Measurements from ENCODE around the gene NTM.
"Not testable (repeated sequence)": the region's sequence is repeated elsewhere in the genome, so short reads cannot be mapped to it uniquely, and the experiment has no call there.

Gene NTM

DNA sequence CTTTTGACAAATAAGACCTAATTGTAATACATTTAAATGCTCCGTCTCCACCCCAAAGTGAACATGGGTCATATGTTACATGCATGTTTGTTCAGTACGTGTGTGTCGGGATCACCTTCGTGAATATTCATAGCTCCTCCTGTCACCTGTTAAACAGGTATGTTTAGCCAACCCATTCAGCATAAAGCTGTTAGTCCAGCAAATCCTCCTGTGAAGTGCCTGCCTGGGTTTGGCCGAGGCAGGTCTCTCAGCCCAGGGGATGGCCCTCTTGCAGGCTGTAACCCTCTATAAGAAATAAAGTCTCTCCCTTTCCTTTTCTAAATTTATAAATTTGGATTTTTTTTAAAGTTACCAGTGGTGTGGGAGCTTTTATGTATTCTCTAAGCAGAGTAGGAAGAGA lies 38.9 kb upstream of the NTM start:
- in situ Hi-C loops (cut with HindIII; ENCODE audit: low sequenced_read_pairs), result no loop called here
- no peak for TF ChIP-seq CTCF (IDR thresholded peaks at IDR 0.05; ENCODE audit: low read depth, low read length)
- no peak for DNase-seq (ENCODE audit: low read depth, low spot score)
- H3K4me3 ChIP-seq (ENCODE audit: low read depth, low read length), result no peak overlapping the region

- no peak for TF ChIP-seq CTCF (IDR thresholded peaks at IDR 0.05; ENCODE audit: low read depth, low read length)
- DNase-seq (ENCODE audit: low read depth, low spot score), result no peak
- no peak overlapping the region for H3K4me3 ChIP-seq (ENCODE audit: low read depth, low read length)
- in situ Hi-C loops (cut with HindIII; ENCODE audit: low sequenced_read_pairs), result no loop called here
Measured at GRCh38 chr11:131334601-131335000, 35.8 kb upstream of the NTM start.

DNA sequence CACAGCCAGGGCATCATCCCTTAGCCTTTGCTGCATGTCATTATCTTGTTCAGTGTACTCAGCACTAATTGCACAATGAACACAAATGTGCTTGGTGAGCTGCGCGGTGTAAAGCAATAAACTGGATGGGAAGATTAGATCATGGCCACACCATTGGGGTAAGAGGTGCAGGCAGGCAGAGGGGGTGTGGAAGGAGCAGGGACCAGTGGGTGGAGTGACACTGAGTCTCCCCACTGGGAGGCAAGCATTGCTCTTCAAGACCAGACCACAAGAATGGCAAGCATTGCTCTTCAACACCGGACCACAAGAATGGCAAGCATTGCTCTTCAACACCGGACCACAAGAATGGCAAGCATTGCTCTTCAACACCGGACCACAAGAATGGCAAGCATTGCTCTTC lies 28.5 kb upstream of the NTM start:
- in situ Hi-C loops (cut with HindIII; ENCODE audit: low sequenced_read_pairs); H3K4me3 ChIP-seq (ENCODE audit: low read depth, low read length): not testable (repeated sequence)
- peak; percentile 10 for DNase-seq (ENCODE audit: low read depth, low spot score)

GRCh38 chr11:131342442-131342841 lies 28.0 kb upstream of the NTM start:
- in situ Hi-C loops (cut with HindIII; ENCODE audit: low sequenced_read_pairs); DNase-seq (ENCODE audit: low read depth, low spot score); H3K4me3 ChIP-seq (ENCODE audit: low read depth, low read length): not testable (repeated sequence)

DNA sequence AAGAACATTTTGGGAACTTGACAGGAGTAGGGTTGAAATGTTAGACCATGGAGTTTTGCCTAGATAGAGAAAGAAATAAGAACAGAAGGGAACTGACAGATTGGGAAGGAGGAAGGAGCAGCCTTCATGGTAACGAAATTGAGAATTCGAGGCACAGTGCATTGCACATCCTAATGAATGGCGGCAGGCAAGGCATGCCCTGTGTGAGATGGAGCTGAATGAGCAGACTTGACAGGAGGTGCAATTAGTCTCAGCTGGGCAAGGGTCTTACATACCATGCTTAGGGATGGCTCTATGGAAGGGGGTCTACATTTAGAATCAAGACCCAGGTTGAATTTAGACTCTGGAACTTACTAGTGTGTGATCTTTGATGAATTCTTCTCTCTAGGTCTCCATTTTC lies 25.0 kb upstream of the NTM start:
- in situ Hi-C loops (cut with HindIII; ENCODE audit: low sequenced_read_pairs), result no loop called here
- no peak overlapping the region for H3K4me3 ChIP-seq (ENCODE audit: low read depth, low read length)
- DNase-seq (ENCODE audit: low read depth, low spot score), result no peak
- no peak for TF ChIP-seq CTCF (IDR thresholded peaks at IDR 0.05; ENCODE audit: low read depth, low read length)

GRCh38 chr11:131349368-131350086 lies 20.9 kb upstream of the NTM start:
- no peak overlapping the region for H3K4me3 ChIP-seq (ENCODE audit: low read depth, low read length)
- in situ Hi-C loops (cut with HindIII; ENCODE audit: low sequenced_read_pairs), result no loop called here
- DNase-seq (ENCODE audit: low read depth, low spot score), result no peak
- TF ChIP-seq CTCF (IDR thresholded peaks at IDR 0.05; ENCODE audit: low read depth, low read length), result no peak

GRCh38 chr11:131350872-131351271 lies 19.5 kb upstream of the NTM start:
- no peak for DNase-seq (ENCODE audit: low read depth, low spot score)
- H3K4me3 ChIP-seq (ENCODE audit: low read depth, low read length), result no peak overlapping the region
- no peak for TF ChIP-seq CTCF (IDR thresholded peaks at IDR 0.05; ENCODE audit: low read depth, low read length)
- in situ Hi-C loops (cut with HindIII; ENCODE audit: low sequenced_read_pairs), result no loop called here

GRCh38 chr11:131351848-131352247 lies 18.6 kb upstream of the NTM start:
- TF ChIP-seq CTCF (IDR thresholded peaks at IDR 0.05; ENCODE audit: low read depth, low read length), result no peak
- in situ Hi-C loops (cut with HindIII; ENCODE audit: low sequenced_read_pairs), result no loop called here
- no peak overlapping the region for H3K4me3 ChIP-seq (ENCODE audit: low read depth, low read length)
- no peak for DNase-seq (ENCODE audit: low read depth, low spot score)

Measured in astrocyte of the spinal cord (primary cell).